GM10847 (cell line): Measurements from ENCODE around the gene MAPK1.

Experiments used
- POLR2A ChIP-seq: IDR thresholded peaks from 2 replicates; pipeline ENCODE4 v1.6.1; 2011; ENCODE audit not compliant: insufficient read length; ENCODE audit errors: extremely low read depth

Gene MAPK1

DNA sequence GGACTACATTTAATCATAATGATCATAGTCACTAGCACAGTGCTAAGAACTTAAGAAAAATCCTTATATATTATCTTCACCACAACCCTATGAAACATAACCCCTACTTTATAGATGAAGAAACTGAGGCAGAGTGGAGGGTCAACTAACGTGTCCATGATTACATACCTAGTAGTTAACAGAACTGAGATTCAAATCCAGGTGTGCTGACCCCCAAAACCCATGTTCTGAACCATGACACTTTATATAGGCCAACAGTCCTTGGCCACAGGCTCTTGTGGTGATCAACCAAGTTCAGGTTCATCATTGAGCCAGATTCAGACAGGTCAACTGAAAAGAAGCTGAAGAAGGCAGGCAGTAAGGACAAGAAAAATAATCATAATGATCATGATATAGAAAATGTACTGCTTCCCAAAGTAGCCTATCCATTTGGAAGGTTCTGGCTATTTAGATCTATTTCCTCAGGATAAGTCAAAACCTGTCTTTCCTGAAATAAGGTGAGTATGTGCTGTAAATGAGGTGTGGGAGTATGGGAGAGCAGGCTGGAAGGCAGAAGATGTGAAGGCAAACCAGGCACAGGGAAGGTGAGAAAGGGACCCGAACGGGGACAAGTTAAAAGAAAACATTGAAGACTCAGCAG is 39.7 kb downstream of the MAPK1 start:
- no peak for TF ChIP-seq POLR2A

DNA sequence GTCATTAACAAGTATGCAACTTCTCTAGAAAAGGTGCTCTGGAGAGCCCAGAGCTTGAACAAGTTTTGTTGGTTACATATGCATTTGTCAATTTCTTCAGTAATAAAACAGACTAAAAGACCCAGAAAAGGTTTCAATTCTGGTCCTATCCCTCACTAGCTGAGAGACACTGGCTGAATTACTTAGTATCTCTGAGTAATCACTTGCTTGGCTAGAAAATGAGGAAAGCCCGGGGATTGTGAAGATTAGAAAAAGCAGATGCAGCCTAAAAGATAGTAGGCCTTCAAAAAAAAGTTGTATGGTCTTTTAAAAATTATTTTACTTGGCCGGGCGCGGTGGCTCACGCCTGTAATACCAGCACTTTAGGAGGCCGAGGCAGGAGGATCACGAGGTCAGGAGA is 41.2 kb downstream of the MAPK1 start:
- no peak for TF ChIP-seq POLR2A

- TF ChIP-seq POLR2A, result no peak
Measured at GRCh38 chr22:21824445-21824912, 43.0 kb downstream of the MAPK1 start.

DNA sequence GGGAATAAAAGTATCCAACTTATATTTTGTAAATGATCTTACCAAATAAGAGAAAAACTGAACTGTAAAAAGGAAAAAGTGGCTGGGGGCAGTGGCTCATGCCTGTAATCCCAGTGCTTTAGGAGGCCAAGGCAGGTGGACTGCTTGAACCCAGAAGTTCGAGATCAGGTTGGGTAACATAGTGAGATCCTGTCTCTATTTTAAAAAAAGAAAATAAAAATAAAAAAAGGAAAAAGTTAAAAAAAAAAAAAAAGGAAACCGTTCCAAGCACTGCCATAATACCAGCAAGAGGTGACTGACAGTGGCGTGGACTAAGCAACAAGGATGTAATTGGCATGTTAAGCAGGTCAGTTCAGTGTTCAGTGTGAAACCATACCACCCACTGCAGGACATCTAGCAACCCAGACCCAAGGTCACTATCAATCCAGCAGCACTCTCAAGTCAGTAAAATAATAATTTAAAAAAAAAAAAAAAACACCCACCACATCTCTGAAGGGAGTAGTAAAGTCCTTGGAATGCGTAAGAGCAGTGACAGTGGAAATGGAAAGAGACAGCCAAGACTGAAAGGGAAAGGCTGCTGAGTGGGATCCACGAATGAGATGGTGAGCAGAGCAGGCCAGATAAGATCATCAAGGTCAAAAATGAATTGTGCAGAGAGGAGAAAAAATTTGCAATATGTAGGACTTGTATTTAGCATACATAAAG is 43.6 kb downstream of the MAPK1 start:
- TF ChIP-seq POLR2A, result no peak

GRCh38 chr22:21819183-21819770 is 48.2 kb downstream of the MAPK1 start:
- no peak for TF ChIP-seq POLR2A

DNA sequence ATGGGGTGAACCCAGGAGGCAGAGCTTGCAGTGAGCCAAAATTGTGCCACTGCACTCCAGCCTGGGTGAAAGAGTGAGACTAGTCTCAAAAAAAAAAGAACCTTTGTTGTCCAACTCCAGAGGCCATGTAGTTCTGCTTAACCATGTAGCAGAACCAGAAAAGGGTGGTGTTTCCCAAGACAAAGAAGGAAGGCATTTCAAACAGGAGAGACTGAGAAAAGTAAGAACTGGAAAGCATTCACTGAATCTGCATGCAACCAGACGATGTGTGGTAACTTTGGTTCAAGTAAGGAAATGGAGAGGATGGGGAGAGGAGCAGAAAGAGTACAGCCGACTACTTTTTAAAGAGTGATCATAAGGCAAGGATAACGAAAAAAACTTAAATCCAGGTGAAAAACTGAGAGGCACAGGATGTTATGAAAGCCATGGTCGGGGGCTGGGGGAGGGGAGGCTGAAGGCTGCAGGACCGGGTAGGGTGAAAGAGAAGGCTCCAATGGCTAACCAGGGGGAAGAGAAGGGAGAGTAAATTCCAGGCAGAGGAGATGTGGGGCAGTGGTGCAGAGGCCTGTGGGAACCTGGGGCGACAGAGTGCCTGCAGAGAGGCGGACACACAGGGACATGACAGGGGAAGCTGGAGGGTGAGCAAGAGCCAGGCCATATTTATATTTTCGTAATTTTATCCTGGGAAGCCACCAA is 48.8 kb downstream of the MAPK1 start:
- no peak for TF ChIP-seq POLR2A

DNA sequence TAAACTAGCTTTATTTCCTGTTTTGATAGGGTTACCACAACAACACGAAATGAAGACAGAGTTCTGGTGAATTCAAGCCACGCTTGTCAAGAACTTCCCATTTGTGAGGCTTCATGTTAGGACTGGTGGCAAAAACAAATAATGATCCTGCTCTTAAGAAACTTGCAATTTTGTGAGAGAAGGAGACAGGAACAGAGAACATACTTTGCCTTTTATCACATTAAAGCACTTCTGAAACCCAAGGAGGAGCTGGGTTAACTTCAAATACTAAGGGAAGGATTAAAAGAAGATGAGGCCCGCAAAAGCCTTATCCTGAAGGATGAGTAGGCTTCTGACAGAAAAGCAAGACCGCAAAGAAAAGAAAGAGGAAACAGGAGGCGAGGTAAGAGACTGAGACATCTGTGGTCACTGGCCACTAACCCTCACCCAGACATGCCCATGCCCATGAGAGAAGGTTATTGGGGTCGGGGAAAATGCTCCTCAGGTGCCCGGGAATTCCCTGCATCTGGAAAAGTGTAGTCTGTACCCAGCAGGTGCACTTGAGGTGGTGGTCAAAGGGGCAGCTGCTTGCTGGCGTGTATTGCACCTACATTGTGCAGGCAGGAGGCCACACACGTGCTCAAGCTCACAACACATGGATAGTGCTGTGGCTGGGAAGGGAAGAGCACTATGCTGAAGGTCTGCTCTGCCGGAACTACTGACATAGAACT is 50.5 kb downstream of the MAPK1 start:
- TF ChIP-seq POLR2A, result no peak

GRCh38 chr22:21816472-21816786 is 51.0 kb downstream of the MAPK1 start:
- no peak for TF ChIP-seq POLR2A

DNA sequence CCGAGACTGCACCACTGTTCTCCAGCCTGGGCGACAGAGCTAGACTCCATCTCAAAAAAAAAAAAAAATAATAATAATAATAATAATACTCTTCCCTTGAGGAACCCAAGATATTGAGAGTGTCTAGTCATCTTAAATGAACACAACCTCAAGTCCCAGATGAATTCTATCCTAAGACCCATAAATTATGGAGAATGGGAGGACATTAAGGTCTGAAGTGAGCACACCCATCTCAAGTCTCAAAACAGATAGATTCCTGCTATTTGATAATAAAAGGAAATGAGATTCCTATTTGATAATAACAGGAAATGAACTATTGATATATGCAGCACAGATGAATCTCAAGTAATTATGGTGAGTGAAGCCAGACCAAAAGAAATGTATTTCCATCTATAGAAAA is 51.5 kb downstream of the MAPK1 start:
- TF ChIP-seq POLR2A, result no peak

DNA sequence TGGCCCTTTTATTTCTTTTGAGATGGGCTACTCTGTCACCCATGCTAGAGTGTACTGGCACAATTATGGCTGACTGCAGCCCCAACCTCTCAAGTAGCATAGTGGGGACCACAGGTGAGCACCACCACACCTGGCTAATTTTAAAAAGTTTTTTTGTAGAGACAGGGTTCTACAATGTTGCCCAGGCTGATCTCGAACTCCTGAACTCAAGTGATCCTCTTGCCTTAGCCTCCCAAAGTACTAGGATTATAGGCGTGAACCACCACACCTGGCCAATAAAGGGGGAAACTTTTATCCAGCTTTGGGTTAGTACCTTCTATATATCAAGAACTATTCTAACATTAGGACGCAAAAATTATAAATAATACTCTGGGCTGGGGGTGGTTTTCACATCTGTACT is 52.1 kb downstream of the MAPK1 start:
- no peak for TF ChIP-seq POLR2A

GRCh38 chr22:21811982-21812381 is 55.5 kb downstream of the MAPK1 start:
- TF ChIP-seq POLR2A, result no peak

GRCh38 chr22:21807544-21808529 is 59.6 kb downstream of the MAPK1 start:
- TF ChIP-seq POLR2A, result no peak

DNA sequence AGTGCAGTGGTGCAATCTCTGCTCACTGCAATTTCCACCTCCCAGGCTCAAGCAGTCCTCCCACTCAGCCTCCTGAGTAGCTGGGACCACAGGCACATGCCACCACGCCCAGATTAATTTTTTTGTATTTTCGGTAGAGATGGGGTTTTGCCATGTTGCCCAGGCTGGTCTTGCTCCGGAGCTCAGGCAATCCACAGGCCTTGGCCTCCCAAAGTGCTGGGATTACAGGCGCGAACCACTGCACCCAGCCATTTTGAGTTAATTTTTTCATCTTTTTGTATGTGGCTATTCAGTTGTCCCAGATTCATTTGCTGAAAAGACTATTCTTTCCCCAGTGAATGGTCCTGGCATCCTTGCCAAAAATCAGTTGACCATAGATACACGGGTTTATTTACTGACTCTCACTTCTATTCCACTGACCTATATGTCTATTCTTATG is 63.6 kb downstream of the MAPK1 start:
- no peak for TF ChIP-seq POLR2A

GRCh38 chr22:21802673-21803072 is 64.8 kb downstream of the MAPK1 start:
- no peak for TF ChIP-seq POLR2A
